GM21786 (cell line): ENCODE data around the gene LAMB3.

Experiments
- ATAC-seq: cut with Tn5 transposase; IDR thresholded peaks from one replicate; pipeline ENCODE4 v1.9.1; 2021; ENCODE audit not compliant: unreplicated experiment

LAMB3 gene

DNA sequence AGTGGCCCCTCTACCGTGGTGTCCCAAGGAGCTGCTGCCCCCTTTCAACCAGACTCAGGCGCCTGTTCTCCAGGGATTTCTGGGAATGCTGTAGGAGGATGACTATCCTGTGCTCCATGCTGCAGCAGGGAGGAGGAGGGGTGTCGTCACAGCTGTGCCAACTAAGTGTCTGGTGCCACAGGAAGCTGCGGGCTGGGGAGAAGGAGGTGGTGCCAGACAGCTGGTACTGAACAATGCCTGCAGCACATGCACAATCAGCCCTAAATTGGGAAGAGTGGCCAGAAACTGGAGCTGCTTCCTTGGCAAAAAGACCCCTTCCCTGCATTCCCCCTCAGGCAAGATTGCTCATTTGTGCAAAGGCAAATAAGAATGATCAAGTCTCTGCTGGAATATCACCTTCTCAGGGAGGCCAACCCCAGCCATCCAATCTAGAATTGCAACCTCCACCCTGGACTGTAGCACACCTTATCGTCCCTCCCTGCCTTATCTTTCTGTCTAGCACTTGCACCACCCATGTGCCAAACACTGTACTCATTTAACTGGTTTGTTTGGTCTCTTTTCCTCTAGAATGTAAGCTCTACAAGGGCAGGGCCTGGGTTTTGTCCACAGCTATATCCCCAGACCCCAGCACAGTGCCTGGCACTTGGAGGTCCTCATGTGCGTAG lies 33.3 kb downstream of the LAMB3 start:
- ATAC-seq, result no peak

DNA sequence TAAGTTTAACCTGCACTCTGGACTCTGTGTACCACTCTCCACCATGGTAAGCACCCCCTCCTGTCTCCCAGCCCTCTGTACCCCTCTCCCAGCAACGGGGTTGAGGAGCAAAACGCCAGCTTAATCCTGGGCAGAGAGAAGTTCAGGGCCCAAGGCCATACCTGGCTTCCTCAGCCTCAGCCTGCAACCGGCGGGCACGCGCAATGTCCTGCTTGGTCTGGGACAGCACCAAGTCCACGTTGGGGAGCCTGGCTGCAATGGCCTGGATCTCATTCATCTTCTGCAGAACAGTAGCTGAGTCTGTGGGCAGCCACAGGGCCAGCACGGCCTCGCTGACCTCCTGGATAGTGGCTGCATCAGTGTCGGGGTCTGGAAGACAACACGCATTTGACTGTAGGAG lies 33.9 kb downstream of the LAMB3 start:
- no peak for ATAC-seq

DNA sequence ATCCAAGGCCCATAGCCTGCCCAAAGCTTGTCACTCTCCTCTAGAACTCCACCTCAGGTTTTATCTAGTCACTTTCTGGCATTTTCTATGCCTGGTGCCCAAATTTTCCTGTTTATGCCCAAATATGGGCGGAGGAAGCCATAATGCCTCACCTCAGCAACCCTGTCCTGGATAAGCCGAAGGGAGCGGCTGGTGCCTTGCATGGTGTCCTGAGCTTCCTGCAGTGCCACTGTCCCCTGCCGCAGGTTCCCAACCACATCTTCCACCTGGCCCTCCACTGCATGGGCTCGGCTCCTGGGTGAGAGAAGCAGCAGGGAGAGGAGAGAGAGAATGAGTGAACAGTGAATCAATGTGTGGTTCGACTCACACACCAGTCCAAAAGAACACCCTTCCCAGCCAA lies 34.5 kb downstream of the LAMB3 start:
- no peak for ATAC-seq

DNA sequence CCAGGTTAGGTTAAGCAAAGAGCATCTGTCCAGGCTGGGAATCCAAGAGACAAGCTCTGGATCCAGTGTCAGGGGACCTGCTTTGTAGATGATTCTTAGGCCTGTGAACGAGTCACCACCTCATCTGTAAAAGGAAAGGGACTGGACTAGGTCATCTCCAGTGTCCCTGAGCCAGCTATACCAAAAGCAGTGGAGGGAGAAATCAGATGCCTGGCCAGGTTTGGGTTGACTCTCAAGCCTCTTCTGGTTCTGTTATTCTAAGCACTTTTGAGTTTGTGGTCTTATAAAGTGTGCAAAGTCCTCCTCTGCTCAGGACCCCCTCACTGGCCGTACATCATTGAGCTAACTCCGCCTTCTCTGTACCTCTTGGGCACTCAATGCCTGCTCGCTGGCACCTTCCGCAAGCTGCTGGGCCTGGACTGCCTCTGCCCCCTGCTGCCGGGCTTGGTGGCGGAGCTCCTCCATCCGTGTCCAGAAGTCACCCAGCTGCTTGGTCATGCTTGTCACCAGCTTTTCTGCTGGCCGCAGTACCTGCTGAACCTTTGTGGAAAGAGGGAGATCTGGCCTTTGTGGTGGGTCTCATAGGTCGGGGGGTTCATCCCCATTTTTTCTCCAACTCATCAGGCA lies 35.1 kb downstream of the LAMB3 start:
- ATAC-seq, result no peak

DNA sequence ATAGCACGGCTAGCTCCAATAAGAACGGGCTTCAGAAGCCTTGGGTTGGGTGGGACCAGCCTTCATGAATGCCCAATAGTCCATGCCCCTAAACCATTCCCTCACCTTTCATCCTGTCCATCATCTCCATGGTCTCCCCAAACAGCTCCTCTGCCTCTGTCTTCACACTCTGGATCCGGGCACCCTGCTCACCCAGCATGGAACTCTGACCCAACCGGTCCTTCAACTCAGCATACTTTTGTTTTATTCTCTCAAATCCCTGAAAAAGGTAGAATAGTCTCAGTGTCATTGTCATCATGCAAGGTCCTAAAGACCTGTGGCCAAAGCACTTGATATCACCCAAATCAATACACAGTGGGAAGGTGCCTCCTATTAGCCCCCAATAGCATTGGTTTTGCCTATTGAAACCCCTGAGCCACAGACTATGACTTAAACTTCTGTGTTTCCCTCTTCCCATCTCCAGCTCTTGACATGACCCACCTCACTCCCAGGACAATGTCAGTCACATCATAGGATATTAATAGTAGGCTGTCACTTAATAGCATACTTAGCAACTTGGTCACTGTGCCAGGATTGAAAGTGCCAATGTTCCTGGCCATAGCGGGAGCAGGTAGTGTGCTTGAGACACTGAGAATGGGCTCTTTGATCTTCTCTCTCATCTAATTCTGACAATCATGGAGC lies 35.7 kb downstream of the LAMB3 start:
- ATAC-seq, result no peak

DNA sequence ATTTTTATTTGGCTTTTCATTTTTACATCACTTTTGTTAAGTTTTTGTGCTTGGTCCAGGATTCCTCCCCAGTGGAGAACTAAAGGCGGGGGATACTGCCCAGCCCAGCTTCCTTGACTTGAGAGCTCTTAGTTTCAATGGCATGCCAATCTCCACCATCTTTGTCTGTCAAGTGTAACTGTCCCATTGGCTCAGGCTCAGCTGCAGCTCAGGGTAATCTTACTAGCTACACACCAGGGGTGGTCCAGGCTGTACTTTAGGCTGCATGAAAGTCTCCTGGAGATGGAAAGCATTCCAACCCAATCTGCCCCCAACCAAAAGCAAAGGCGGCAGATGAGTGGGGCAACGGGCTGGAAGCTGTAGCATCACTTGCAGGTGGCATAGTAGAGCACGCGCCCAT lies 37.3 kb downstream of the LAMB3 start:
- no peak for ATAC-seq

DNA sequence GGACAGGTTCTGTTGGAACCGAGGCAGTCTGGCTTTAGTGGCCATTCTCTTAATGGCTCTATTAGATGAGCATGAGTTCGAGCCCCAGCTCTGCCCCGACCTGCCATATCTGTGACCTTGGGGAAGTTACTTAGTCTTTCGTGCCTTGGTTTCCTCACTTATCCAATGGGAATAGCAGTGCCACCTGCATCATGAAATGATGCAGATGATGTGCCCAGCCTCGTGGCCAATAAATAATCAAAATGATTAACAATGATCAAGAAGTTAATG lies 38.1 kb downstream of the LAMB3 start:
- ATAC-seq, result no peak

DNA sequence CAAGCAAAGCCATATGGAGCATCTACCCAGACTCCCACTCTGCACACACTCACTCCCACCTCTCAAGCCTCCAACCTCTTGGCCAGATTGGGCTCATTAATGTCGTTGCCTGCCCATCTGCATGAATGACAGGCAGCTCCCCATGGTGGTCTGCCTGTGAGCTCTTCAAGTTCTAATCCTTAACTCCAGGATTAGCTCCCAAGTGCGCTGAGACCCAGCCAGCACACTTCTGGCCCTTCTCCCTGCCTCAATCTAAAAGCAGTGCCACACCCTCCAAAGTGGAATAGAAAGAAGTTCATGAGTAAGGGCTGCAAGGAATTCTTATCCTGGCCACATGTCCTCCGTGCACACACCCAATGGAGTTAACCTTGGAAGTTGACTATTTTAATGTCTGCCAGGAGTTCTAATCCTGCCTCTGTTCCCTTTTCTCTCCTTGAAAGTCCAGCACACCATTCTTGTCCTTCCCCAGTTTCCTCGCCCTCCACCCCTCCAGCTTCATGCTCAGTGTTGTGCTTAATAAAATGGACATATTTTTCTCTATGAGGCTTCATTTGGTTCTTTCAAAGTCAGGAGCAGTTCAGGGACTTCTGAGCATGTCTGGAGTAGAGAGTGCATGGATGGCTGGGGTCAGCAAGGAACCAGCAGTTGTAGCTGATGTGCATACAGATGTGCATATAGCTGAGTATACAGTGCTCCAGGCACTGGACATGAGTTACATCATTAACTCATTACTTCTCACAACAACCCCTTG lies 38.6 kb downstream of the LAMB3 start:
- no peak for ATAC-seq

DNA sequence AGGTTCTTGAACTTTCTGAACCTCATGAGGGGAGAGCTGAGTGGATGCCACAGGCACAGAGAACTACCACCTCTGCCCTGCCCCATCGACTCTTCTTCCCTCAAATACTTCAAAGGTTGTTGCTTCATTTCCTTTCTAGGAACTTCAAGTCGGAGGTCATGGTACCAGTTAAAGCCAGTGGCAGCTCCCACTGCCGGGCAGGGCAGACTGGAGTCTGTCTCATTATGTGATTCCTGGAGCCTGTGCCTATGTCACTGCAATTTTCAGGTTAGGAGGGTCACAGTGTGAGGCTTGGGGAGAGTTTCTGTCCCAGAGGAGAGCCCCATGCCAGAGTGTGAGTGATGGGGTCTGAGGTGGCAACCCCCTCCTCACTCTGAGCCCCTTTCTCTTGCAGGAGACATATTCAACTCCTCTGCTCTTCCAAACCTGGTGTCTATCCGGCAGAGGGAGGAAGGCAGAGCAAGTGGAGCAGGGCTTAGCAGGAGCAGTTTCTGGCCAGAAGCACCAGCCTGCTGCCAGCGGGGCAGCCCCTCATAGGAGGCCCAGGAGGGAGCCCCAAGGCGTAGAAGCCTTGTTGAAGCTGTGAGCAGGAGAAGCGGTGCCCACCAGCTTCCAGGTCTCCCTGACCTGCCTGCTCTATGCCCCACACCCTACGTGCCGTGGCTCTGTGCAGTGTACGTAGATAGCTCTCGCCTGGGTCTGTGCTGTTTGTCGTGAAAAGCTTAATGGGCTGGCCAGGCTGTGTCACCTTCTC lies 39.4 kb downstream of the LAMB3 start:
- no peak for ATAC-seq

DNA sequence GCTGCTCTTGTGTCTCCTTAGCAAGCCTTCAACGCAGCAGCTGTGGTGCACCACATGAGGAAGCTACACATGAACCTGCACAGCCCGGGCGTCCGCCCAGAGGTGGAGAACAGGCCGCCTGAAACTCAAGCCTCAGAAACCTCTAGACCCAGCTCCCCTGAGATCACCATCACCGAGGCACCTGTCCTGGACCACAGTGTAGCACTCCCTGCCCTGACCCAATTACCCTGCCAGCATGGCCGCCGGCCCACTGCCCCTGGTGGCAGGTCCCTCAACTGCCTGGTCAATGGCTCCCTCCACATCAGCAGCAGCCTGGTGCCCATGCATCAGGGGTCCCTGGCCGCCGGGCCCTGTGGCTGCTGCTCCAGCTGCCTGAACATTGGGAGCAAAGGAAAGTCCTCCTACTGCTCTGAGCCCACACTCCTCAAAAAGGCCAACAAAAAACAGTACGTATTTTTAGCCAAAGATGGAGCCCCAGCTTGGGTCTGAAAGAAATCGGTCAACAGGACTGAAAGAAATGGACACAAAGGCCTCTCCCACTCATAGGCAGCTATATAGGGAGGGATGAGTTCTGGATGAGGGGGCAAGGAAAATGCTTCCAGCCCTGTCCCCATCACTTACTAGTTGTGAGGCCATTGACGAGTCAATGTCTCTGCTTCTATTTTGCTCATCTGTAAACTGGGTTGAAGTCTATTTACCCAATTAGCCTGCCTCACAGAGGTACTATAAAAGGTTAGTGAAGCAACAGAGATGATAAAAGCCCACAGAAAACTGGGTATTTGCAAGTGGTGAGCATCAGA lies 40.3 kb downstream of the LAMB3 start:
- peak; percentile 51 for ATAC-seq

DNA sequence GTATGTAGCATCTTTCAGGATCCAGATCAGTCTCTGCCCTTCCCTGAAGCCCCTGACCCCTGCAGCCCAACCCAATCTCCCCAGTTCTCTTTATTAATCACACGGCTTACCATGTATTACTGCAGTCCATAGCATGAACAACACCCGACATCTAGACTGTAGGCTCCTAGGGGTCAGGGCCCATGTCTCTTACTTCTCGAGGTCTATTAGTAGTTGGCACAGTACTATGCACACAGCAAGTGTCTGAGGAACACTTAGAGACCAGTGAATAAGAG lies 41.7 kb downstream of the LAMB3 start:
- ATAC-seq, result no peak

DNA sequence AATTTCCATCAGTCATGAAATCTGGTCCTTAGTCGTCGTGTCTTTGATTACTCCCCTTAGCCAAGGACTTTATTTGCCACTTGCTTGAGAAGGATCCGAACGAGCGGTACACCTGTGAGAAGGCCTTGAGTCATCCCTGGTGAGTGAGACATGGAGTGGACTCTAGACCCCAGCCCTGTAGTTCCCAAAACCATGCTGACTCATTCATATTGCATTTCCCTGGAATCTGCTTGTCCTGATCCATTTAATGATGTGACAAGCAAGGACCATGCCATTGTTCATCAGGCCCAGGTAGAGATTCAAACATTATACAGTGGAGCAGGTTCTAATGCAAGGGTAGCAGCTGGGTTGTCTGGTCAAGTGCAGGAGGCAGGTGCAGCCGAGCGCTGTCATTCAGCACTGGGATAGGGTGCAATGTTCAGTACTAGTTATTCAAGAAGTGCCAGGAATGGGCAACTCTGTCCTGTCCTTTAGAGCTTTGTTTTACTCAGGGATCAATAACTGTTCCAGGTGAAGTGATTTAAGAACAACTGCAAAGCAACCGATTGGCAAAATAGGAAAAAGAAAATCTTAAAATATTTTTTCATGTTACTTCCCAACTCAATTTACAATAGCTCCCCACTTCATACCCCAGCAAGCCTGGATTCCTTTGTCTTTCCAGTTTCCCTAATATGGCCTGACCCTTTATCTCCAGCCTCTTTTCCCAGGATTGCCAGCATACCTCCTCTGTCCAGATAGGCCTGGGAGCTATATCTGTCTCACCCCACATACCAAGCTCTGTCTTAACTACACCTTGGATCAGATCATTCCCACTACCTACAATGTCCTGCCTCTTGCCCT lies 42.2 kb downstream of the LAMB3 start:
- ATAC-seq, result no peak

DNA sequence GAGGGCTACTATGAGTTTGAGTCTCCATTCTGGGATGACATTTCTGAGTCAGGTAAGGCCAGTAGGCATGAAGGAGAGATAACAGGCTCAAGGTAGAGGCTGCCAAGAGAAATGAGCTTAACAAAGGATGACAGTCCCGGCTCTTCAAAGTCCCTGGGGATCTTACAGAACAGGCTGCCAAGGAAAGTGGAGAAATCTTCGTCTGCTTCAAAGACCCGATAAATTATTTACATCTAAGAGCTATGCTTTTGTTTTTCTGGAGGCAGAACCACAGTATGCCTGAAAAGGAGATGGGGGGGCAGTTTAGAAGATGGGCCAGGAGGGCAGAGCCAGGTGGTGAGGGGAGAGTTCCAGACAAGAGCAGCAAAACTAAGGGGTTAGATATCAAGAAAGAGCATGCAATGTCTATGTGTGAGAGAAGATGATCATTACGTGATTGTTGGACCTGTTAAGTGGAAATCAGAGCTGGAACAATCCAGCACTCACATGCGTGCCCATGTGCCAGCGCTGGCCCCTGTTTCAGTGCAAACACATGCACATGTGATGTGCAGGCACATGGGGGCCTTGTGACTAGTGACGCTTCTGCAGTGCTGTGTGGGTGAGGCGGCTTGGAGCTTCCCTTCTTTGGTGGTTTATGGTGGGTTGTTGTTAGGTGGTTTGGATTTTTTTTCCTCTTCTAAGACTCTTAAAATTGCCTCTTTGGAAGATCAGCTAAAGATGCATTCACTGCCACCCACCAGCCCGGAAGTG lies 43.0 kb downstream of the LAMB3 start:
- ATAC-seq, result no peak

DNA sequence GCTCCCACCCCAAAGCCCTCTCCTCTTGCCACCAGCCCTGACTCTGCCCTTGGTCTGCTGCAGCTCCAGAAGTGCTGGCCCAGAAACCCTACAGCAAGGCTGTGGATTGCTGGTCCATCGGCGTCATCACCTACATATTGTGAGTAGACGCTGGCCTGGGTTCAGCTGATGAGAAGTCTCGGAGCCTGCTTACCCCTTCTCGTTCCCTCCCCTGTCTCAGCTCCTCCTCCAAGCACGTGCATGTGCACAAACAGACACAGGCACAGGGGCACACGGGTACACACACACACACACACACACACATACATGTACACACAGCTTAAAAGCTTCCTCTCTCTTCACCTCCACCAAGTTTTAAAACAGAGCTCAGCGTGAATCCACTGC lies 44.4 kb downstream of the LAMB3 start:
- peak; percentile 3 for ATAC-seq

DNA sequence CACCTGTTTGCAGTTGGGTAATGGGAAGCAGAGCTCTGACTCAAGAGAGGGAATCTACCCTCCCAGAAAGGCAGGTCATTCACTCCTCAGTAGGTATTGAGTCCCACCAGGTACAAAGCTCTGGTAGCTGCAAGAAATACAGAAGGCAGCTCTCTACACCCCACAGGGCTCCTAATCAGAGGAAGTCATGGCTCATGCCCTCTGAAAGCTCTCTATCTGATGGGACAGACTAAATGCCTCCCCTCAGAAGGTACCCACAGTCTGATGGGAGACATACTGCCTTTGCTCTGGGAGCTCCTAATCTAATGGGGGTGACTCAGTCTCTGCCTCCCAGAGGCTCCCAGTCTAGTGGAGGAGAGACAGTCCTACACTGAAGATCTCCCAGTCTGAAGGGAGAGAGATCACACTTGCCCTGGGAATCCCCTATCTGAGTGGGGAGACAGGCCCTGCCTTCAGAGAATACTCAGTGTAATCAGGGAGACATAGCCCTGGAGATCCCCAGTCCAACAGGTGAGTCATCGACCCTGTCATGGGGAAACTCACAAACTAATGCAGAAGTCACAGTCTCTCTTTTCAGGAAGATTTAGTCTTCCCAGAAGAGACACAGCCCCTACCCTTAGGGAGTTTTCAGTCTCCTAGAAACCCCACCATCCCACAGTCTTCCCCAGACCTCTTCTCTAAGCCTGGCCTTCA lies 45.0 kb downstream of the LAMB3 start:
- ATAC-seq, result peak; percentile 83

DNA sequence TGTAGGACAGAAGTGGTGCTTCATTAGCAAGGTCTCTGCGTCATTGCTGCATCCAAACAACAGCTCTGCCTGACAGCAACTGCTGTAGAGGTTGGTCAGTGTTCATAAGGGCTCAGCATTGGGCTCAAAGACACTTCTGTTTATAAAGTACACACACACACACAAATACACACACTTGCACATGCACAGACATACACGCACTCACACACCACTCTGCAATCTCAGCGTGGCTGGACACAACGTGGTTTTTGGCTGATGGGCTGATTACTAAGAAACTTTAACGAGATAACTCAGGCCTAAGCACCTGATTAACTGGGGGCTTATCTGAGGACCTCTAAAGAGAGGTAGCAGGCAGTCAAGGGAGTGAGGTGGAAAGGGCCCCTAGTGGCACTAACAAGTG lies 48.3 kb downstream of the LAMB3 start:
- ATAC-seq, result no peak

DNA sequence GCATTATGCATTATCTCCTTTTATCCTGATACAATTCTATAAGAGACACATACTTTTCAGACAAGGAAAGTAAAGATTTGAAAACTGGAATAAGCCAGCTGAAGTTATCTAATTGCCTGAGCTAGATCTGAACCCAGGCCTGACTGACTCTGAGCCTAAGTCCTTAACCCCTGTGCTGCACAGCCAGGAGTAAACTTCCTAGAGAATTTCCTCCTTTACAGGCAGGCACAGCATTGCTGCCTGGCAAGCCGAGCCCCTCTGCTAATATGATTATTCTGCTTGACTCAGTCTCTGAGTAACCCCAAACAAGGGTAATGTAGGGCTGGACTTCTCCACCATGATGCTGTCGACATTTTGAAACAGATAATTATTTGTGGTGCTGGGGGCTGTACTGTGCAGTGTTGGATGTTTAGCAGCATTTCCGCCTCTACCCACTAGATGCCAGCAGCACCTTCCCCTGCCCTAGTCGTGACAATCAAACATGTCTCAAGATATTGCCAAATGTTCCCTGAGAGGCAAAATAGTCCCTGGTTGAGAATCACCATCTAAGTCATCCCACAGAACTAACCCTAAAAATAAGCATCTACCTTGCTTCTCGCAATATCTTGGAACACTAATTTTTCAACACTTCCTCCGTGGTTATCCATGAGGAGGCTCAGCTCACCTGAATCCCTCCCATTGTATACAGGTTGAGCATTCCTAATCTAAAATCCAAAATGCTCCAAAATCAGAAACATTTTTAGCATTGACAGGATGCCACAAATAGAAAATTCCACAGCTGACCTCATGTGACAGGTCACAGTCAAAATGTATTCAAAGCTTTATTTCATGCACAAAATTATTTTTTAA lies 50.2 kb downstream of the LAMB3 start:
- ATAC-seq, result peak; percentile 79

DNA sequence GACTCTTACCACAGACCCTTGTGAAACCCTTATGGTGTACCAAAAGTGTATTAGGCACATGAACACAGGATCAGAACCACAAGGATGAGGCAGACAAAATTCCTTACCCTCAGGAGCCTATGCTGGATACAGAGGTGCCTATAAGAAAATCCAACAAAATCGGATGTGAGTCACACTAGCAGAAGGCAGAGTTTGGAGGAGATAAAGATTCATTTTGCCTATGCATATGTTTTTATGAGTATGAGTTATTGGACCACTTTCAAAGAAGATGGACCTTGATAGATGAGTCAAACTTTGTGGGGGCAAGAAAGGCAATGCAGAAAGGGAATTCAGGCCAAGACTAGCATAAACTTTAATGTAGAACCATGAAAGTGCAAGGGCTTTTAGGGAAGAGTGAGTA lies 51.7 kb downstream of the LAMB3 start:
- no peak for ATAC-seq
